GM13976 (cell line): ENCODE data around the gene SLC37A1.
A peak's percentile ranks its signal among the peaks of the same experiment; 100 is the strongest.

Experiments
- DNase-seq: peaks from one replicate; pipeline ENCODE4 v3.0.0; 2012; ENCODE audit warnings: low spot score
- in situ Hi-C: fragments of 300-500 bp; cut with MboI; formaldehyde crosslinking; loops from one replicate; pipeline ENCODE4 v1.12.0; 2022; ENCODE audit warnings: low sequenced_read_pairs, mixed read lengths, inconsistent platforms; ENCODE audit not compliant: unreplicated experiment
- TF ChIP-seq, protein P1 (sequence below): IDR thresholded peaks from 2 replicates; pipeline ENCODE4 v1.5.1; 2012; ENCODE audit warnings: borderline replicate concordance, mild to moderate bottlenecking; ENCODE audit not compliant: insufficient read depth; ENCODE audit errors: extremely low read depth, missing control alignments, control extremely low read depth

SLC37A1 gene

DNA sequence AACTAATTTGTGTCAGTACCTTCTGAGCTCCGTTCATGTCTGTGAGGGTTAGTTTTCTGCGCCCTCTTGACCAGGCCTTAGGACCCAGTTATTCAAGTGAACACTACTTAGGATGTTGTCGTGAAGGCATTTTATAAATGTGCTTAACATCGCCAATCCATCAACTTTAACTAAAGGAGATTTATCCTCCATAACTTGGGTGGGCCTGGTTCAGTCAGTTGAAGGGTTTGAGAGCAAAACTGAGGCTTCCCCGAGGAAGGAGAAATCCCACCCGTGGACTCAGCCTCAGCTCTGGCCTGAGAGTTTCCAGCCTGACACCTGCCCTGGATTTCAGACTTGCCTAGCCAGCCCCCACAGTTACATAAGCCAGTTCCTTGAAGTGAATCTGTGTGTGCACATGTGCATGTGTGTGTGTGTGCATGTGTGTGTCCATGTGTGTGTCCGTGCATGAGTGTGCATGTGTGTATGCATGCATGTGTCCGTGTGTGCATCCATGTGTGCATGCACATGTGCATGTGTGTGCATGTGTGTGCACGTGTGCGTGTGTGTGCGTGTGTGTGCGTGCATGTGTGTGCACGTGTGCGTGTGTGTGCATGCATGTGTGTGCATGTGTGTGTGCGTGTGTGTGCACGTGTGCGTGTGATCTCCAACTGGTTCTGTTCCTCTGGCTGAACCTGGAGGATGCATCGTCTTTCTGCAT is 77.7 kb downstream of the SLC37A1 start:
- no peak for DNase-seq
- in situ Hi-C loops: loop anchor here (10.0 kb wide), 1 partner anchor 233 kb away; no protein-coding TSS in a partner anchor
- TF ChIP-seq, protein P1, sequence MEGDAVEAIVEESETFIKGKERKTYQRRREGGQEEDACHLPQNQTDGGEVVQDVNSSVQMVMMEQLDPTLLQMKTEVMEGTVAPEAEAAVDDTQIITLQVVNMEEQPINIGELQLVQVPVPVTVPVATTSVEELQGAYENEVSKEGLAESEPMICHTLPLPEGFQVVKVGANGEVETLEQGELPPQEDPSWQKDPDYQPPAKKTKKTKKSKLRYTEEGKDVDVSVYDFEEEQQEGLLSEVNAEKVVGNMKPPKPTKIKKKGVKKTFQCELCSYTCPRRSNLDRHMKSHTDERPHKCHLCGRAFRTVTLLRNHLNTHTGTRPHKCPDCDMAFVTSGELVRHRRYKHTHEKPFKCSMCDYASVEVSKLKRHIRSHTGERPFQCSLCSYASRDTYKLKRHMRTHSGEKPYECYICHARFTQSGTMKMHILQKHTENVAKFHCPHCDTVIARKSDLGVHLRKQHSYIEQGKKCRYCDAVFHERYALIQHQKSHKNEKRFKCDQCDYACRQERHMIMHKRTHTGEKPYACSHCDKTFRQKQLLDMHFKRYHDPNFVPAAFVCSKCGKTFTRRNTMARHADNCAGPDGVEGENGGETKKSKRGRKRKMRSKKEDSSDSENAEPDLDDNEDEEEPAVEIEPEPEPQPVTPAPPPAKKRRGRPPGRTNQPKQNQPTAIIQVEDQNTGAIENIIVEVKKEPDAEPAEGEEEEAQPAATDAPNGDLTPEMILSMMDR: no peak

- in situ Hi-C loops: loop anchor here (10.0 kb wide), 1 partner anchor 233 kb away; no protein-coding TSS in a partner anchor
- TF ChIP-seq, protein P1: no peak
- DNase-seq: no peak
Observed at GRCh38 chr21:42592156-42592820, 78.6 kb downstream of the SLC37A1 start.

- TF ChIP-seq, protein P1: peak; percentile 66
- DNase-seq: peak; percentile 95
- in situ Hi-C loops: loop anchor here (10.0 kb wide), 1 partner anchor 232 kb away; no protein-coding TSS in a partner anchor
Observed at GRCh38 chr21:42593007-42593814, 79.6 kb downstream of the SLC37A1 start.

GRCh38 chr21:42594616-42595282 is 81.1 kb downstream of the SLC37A1 start:
- DNase-seq: no peak
- TF ChIP-seq, protein P1: no peak
- in situ Hi-C loops: loop anchor here (10.0 kb wide), 1 partner anchor 230 kb away; no protein-coding TSS in a partner anchor

DNA sequence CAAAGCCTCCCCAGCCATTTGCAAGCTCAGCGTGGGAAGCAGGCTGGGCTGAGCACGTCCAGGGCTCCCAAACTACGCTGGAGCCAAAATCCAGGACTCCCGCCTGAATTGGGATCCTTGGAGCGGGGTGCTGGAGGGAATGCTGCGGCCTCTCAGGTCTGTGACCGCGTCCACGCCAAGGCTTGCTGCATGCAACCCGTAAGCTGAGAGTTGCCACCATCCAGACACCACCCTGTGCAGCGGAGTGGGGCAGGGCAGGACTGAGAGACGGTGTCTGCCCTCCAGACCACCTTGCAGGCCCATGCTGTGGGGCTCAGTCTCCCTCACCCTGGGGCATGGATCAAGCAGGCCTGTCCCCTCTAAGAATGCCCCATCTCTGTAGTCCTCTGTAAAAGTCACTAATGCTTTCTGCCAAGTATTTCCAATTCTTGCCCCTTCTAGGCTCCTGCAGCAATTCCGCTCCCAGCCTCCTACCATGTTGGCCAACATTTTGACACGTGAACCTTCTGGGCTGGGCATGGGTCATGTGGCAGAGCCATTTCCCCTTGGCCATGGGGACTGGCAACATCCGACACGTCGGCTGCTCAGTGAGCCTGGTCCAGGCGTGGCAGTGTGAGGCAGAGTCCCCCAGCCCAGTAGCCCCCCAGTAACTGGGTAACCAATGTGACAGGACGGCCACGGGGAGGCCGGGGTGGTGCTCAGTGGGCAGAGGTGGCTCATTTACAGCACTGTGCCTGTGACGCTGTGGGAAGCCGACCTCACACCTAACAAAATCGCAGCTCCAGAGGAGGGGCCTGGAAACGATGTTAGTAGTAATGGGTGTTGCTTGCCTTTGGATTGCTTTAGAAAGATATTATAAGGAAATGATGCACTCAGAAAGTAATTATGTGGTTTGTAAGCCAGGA is 81.9 kb downstream of the SLC37A1 start:
- TF ChIP-seq, protein P1: no peak
- in situ Hi-C loops: loop anchor here (10.0 kb wide), 1 partner anchor 229 kb away; no protein-coding TSS in a partner anchor
- no peak for DNase-seq
